Measurements from ENCODE around the gene EIF3I.
A peak's percentile ranks its signal among the peaks of the same experiment; 100 is the strongest.

Gene EIF3I

DNA sequence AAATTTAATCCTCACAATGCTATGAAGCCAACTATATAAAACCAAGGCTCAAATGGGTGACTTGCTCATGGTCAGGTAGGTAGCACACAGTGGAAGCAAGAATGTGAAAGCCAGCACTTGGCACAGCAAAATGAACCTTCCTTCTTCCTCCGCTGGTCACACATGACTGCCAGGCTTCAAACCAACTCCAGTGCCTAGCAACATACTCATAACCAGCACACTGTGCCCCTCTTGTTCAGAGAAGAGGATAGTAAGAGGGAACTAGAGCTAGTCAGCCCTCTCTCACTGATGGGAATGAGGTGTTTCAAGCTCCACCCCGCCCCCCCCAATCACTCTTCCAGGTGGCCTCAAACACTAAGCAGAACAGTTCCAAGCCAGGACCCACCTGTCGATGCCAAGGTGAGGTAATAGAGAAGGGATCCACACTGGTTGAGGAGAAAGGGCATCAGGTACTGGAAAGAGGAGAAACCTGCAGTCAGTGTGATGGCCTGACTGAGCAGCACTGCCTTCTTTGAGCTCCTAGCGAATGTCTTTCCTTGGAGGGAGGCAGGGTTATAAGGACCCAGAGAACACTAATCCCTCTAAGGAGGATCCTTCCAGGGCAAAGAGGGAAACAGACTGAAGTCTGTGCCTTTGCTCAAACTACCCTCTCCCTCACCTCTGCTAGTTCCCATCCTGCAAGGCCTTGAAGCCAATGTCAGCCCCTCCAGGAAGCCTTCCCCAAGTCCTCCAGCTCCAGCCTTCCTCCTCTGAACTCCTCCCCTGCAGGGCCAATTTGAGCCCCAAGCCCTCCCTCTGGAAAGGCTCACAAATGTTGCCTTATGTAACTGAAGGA is 1.2 kb upstream of the EIF3I start:
- intact Hi-C loops (cut with DNase I), result loop anchor here (10.0 kb wide), 1 partner anchor 174 kb away; the partner anchor contains the start of gene BSDC1
- DNase-seq, result no peak

DNA sequence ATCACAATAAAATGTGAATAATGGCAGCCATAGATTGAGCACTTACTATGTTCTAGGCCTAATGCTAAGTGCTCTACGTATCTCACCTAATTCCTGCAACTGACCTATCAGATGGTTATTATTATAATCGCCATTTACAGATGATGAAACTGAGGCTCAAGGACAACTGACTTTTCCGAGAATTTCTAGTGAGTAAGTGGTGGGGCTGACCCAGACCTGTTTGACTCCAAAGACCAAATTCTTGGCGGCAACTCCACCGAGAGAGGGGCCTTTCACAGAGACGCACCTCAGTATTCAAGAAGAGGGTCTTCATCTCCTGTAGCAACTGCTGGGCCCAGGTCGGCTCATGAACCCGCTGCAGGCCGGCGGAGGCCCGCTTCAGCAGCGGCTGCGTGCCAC is 627 bp upstream of the EIF3I start:
- no peak for DNase-seq
- intact Hi-C loops (cut with DNase I), result loop anchor here (10.0 kb wide), 1 partner anchor 173 kb away; the partner anchor contains the start of gene BSDC1

DNA sequence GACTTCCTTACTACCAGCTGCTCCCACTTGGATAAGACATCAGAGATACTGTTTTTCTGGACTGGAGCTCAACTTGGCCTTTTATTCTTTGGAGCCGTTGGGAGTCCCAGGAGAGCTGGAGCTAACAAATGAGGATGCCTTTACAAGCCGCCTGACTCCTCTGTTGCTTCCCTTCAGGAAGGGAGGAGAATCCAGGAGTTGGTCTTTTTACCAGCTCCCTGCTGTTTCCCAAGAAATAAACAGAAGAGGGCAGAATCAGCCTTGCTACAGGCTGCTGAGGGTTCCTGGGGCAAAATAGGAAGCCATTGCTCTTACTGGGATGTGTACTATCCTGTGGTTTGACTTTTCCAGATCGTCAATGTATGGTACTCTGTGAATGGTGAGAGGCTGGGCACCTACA is 1.5 kb downstream of the EIF3I start:
- no peak for DNase-seq
- intact Hi-C loops (cut with DNase I), result loop anchor here (10.0 kb wide), 1 partner anchor 171 kb away; the partner anchor contains the start of gene BSDC1

DNA sequence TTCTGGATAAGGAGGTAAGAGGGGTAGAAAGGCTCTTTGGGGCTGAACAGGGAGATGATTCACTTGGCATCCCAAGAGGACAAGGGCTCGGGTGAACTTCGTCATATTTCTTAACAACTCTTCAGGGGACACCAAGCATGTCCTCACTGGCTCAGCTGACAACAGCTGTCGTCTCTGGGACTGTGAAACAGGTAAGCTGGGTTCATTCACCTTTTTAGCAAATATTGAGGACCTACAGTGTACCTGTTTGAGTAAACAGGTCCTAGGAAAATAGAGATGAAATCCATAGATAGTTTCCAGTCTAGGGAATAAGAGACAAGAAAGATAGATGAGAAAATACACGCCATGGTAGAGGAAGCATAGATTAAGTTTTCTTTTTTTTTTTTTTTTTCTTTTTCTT is 2.1 kb downstream of the EIF3I start:
- intact Hi-C loops (cut with DNase I), result loop anchor here (10.0 kb wide), 1 partner anchor 171 kb away; the partner anchor contains the start of gene BSDC1

DNA sequence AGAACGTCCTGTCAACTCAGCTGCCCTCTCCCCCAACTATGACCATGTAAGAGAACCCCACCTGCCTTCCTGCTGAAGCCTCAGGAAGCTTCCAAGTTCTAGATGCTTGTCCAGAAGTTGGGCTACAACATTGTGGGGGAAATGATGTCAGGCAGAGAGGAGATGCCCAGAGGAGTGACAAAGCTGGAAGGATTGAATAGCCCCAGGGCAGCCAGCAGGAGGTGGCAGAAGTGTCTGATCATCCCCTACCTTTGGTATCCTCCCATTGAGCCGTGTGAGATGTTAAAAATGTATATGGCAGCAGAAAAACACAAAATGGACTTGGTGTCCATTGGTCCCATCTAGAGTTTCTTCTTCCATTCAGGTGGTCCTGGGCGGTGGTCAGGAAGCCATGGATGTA is 6.6 kb downstream of the EIF3I start:
- DNase-seq, result no peak
- intact Hi-C loops (cut with DNase I), result loop anchor here (10.0 kb wide), 1 partner anchor 166 kb away; the partner anchor contains the start of gene BSDC1

More for the DNA sequence above, 2.1 kb downstream of the EIF3I start:
- no peak for DNase-seq

DNA sequence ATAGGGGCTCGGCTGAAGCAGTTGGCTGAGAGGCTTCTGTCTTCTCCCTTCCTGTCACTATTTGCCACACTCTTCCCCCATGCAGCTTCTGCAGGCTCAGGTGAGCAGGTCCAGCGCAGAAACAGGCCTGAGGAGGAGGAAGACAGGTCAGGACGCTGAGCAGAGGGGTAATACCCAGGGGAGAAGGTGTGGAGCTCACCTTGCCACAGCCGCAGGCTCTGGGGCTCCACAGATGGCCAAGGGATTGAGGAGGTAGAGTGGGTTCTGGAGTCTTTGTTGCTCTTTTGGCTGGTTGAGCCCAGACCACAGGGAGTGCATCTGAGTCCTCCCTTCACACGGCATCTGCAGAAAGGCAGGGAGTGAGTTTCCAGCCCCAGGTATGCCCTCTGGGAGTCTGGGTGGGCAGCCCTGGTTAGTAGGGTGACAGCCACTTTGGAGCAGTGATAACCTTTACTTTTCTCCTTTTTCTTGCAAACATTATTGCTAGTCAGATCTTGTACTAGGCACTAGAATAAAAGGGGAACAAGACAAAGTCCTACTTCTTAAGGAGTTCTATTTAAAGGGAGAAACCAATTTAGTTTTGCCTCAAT is 9.7 kb downstream of the EIF3I start:
- DNase-seq, result no peak
- intact Hi-C loops (cut with DNase I), result no loop called here

DNA sequence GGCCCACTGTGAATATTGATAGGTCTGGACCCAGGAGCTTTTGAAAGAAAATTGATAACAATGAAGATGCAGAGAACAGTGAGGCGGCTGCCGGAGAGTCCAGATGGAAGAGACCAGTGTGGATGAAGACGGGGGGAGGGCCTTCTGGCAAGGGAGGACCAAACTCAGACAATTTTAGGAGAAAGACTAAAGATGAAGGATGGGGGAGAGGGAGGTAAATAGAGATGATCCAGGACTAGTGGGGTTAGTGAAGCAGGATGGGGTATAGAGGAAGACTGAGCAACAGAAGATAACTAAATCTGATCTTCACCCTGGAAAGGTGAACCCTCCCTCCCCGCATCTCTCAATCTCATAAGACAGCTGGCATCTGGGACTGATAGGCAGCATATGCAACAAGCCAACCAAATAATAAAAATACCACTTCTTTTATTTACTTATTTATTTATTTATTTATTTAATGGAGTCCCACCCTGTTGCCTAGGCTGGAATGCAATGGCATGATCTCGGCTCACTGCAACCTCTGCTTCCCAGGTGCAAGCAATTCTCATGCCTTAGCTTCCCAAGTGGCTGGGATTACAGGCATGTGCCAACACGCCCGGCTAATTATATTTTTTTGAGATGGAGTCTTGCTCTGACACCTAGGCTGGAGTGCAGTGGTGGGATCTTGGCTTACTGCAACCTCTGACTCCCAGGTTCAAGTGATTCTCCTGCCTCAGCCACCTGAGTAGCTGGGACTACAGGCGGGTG is 10.5 kb downstream of the EIF3I start:
- intact Hi-C loops (cut with DNase I), result no loop called here
- no peak for DNase-seq

DNA sequence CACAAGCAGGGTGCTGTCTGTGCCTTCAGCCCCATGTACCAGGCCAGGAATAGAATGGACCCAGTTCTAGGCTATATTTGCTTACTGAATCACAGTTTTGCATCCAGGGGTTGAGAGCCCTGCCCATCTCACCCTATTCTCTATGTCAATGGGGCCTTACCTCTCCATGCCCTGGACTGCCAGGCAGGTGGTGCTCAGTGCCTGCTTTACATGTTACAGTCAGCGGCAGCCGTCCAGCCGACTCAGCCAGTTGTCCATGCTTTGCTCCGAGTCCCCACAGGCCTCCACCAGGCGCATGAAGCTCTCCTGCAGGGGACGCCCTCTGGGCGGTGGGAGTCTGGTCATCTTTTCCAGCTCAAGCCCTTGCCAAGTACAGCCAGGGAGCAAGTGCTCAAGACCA is 12.6 kb downstream of the EIF3I start:
- intact Hi-C loops (cut with DNase I), result no loop called here
- no peak for DNase-seq

DNA sequence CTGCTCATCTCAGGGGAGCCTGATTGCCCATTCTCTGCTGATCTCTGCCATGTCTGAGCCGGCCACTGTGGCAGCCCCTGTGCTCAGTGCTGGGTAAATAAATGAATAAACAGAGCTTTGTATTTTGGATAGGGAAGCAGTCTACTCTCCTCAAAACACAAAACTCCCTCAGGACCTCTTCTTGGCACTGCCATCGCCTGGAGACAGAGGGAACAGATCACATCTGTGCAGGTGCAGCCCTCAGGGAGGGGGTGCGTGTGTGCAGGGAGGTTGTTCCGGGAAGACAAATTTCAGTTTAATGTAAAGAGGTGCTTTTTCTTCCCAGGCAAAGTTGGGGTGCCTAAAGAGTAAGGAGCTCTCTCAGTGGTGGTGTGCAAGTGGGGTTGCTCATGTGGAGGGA is 17.1 kb downstream of the EIF3I start:
- peak in 11 of 42 donors; percentile 3 to 58 (median 19) for DNase-seq
- intact Hi-C loops (cut with DNase I), result no loop called here

DNA sequence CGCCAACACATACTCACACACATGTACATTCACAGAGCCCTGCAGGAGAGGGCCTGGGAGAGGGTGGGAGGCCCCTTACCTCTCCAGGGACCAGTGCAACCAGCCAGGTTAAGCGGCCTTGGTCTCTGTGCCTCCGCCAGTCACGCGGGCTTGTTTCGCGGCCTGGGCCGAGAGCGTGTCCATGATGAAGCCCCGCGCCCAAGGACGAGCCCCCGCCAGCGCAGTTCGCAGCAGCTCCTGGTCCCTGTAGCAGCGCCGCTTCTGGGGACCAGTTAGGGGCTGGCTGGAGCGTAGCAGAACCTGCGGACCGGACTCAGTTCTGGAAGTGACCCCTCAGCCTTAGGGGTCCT is 17.6 kb downstream of the EIF3I start:
- DNase-seq, result peak in 4 of 42 donors; percentile 3 to 36 (median 20)
- intact Hi-C loops (cut with DNase I), result no loop called here

DNA sequence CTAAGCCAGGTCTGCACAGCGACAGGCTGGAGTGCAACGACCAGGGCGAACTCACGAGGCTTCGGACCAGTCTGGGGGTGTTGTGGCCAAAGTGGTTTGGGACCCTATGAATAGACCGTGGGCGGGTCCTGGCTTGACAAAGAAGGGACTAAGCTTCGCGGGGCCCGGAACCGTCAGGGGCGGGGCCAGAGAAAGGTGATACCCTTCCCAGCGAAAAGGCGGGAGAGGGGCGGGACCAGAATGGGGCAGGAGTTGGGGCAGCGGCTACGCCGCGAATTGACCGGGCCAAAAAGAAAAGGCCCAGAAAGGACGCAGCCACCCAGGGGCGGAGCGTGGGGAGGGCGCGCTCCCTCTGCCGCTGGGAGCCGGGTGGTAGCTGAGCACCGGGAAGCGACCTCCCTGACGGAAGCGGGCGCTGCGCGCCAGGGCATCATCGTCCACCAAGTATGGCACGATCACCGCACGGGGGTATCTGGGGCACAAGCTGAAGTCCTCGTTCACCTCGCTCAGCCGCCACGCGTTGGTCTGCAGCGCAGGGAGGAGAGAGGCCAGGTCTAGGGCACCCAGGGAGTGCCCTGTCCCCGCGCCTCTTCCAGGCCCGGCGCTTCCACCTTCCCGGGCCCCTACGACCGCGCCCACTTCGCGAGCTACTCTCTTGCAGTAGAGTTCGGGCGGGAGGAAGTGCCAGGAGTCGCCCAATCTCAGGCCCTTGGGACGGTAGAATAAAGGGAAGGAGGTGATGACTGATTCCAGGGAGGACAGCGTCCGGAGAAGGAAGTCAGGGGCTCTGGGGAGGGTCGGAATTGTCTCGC is 18.1 kb downstream of the EIF3I start:
- DNase-seq, result peak; percentile 32 to 90 (median 77)
- intact Hi-C loops (cut with DNase I), result no loop called here

DNA sequence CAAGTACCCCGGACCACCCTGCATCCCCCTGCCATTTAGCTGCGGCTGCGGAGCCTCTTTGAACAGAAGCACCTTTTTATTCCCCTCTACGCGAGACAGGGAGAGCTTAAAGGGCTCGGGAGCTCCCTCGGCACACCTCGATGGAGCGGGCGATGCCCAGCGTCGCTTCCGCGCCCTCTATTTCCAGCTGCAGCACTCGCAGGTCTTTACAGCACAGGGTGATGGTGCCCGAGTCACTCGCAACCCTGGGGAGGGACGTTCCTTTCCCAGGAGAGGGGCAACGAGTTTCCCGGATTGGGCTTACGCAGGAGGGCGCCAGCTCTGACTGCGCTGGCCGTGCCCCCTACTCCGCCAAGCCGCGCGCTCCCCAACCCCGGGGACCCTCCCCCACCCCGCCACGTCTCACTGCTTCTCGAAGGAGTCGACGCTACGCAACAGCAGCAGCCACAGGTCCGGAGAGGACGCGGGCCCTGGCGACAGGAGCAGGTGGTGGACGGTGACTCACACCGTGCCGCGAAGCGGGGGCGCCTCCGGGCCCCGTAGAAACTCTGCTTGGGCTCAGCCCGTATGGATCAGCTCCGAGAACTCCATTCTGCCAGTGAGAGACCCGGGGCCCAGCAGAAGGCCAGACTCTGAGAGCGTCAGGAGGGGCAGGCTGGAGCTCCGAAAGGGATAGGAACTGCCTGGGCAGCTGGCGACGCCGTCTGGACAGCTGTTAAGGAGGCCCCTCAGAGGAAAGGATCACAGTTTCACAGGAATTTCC is 19.0 kb downstream of the EIF3I start:
- intact Hi-C loops (cut with DNase I), result no loop called here
- peak; percentile 39 to 84 (median 68) for DNase-seq

DNA sequence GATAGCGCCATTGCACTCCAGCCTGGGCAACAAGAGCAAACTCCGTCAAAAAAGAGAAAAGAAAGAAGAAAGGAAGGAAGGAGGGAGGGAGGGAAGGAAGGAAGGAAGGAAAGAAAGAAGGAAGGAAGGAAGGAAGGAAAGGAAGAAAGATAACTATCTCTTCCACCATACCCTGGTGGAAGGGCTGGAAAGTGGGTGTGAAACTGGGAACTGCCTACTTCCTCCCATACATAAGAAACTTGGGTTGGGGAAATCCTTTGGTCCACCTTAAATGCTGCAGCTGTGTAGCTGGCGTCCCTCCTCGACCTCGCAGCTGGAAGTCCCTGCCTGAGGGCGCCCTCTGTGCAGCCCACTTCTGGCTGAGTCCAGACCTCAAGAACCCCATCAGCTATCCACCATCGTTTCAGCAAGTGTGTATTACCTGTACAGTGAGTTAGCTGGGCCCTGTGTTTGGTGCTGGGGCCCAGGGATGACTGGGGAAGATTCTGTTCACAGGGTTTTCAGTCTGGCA is 20.2 kb downstream of the EIF3I start:
- DNase-seq, result peak; percentile 44 to 88 (median 68)
- intact Hi-C loops (cut with DNase I), result loop anchor here (2.0 kb wide), 1 partner anchor 50 kb away; the partner anchor contains the start of gene HDAC1

DNA sequence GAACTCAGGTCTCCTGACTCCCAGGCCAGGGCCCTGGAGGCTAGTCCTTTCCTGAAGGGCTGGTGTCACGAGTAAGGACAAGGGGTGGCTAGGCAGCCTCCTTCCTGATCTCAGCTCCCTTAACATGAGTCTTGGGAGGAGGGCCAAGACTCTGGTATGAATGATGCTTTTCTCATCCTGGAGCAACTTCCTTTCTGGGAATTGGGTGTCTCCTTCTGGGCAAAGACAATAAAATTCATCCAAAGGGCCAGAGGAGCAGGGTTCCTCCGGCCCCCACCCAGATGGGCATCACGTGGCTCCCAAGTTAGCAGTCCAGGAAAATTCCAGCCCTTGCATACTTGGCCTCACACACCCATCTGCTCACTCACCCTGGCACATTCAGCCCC is 24.7 kb downstream of the EIF3I start, which contains the start of gene FAM167B:
FAM167B (plus strand) TSS at position 335 of the 386 bp plus-strand sequence. CDS start 200 bp downstream, outside the sequence.
- intact Hi-C loops (cut with DNase I), result no loop called here
- DNase-seq, result no peak

DNA sequence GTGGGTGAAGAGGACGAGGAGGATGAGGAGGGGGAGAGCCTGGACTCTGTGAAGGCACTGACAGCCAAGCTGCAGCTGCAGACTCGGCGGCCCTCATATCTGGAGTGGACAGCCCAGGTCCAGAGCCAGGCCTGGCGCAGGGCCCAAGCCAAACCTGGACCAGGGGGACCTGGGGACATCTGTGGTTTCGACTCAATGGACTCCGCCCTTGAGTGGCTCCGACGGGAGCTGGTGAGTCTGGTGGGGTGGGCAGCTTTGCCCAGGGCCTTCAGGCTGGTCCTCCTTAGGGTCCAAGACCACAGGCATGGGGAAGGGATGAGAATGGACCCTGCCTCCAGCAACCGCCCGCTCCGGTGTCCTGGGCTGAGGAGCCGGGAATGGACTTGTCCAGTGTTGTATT is 25.2 kb downstream of the EIF3I start:
- no peak for DNase-seq
- intact Hi-C loops (cut with DNase I), result no loop called here

DNA sequence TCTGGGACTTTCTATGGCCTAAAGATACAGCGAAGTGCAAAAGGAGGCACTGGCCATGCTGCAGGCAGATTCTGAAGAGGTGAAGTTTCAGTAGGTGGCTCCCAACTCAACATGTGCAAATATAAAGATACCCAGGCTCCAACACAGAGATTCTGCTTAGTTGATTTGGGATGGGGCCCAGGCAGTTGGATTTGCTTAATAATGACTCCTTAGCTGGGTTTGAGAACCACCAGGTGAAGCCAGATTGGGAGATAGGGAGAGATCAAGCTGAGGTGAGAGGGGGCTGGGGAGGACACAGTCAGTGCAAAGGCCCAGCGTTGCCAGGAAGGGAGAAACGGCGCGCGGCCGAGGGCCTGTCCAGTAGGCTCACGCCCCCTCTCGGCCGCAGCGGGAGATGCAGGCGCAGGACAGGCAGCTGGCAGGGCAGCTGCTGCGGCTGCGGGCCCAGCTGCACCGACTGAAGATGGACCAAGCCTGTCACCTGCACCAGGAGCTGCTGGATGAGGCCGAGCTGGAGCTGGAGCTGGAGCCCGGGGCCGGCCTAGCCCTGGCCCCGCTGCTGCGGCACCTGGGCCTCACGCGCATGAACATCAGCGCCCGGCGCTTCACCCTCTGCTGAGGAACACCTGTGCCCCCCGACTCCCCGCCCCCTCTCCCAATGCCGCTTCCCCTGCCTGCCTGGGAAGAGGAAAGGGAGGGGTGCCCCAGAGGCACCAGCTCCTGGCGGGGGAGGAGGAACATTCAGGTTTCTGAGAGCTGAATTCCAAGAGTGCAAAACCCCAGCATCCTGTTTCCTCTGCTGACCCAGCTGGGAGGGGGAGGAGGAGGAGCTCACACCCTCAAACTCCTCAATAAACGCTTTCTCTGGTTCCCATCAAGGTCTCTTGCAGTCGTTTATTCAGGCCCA is 26.0 kb downstream of the EIF3I start:
- intact Hi-C loops (cut with DNase I), result no loop called here

More for the DNA sequence above, 26.0 kb downstream of the EIF3I start:
- peak in 40 of 42 donors; percentile 23 to 75 (median 55) for DNase-seq

All from head of caudate nucleus (tissue), 42 donors.